Endothelial cell of umbilical vein (primary cell): ENCODE data around the gene KREMEN1. TPM values are rescaled to one million over a fixed set of nuclear protein-coding genes. Genes with fewer than 3 reads are reported as not detected.

Experiments
- BruUV-seq: library from RNA; stranded (reverse); fragments of 400-500 nt; replicated peaks from 2 replicates; lab custom pipeline; 2021; lab: Mats Ljungman, UMichigan
- CTCF ChIA-PET: fragments of 300-600, 350-600 bp; sonication (Branson Sonifier 250); formaldehyde crosslinking; loops from one replicate; lab custom pipeline; 2021; ENCODE audit warnings: antibody characterized with exemption, inconsistent platforms; lab: Charles Lee
- POLR2A ChIA-PET: fragments of 300-600, 350-600 bp; sonication (Branson Sonifier 250); formaldehyde crosslinking; loops from one replicate; lab custom pipeline; 2021; ENCODE audit warnings: antibody characterized with exemption, inconsistent platforms; lab: Charles Lee
- DNase-seq: peaks from one replicate; pipeline ENCODE4 v3.0.0-alpha.2; 2011; ENCODE audit warnings: low read depth, low spot score
- FAIRE-seq: peaks from 2 replicates; lab custom pipeline; 2011; peaks lifted over from hg19 to GRCh38; lab: Jason Lieb, UNC
- H2AFZ ChIP-seq: 2 replicates; pipeline ENCODE4 v1.6.0; 2012; ENCODE audit warnings: low read depth, low read length, control low read depth, inconsistent platforms
- H3K27ac ChIP-seq: 2 replicates; pipeline ENCODE4 v1.5.1; 2011; ENCODE audit warnings: low read depth, mild to moderate bottlenecking, control low read depth, low read length, moderate library complexity; ENCODE audit not compliant: insufficient read depth
- H3K27me3 ChIP-seq, 2 experiments: 2 replicates each; pipeline versions ENCODE4 v1.6.0 to v1.6.1; 2011; ENCODE audit warnings: low read length in 2 of 2, mixed read lengths in 1 of 2; ENCODE audit not compliant: control insufficient read depth in 2 of 2, insufficient read depth in 2 of 2
- H3K36me3 ChIP-seq, 2 experiments: 2 replicates in 1 of 2; 3 replicates in 1 of 2; pipeline ENCODE4 v1.5.1; 2011; ENCODE audit warnings: low read length in 2 of 2, mild to moderate bottlenecking in 1 of 2, moderate library complexity in 1 of 2; ENCODE audit not compliant: control insufficient read depth in 2 of 2, insufficient read depth in 2 of 2; ENCODE audit errors: extremely low read depth in 1 of 2
- H3K4me1 ChIP-seq: 3 replicates; pipeline ENCODE4 v1.5.1; 2011; ENCODE audit warnings: mild to moderate bottlenecking, low read length; ENCODE audit not compliant: control insufficient read depth, insufficient read depth; ENCODE audit errors: extremely low read depth
- H3K4me2 ChIP-seq: 2 replicates; pipeline ENCODE4 v1.6.1; 2011; ENCODE audit warnings: low read length, control low read depth, mixed read lengths; ENCODE audit not compliant: insufficient read depth
- H3K4me3 ChIP-seq, 3 experiments: fragments of 200-600 bp in 1 of 3; sonication (generic), shearing (Covaris generic) in 1 of 3; replicated peaks in 1 of 3; 2 replicates each; pipeline ENCODE4 v1.5.1; 2011 to 2016; ENCODE audit warnings: control low read depth in 3 of 3, low read length in 3 of 3, mild to moderate bottlenecking in 2 of 3, inconsistent platforms in 1 of 3, low read depth in 1 of 3, moderate library complexity in 1 of 3; ENCODE audit not compliant: insufficient read depth in 1 of 3
- H3K79me2 ChIP-seq: 2 replicates; pipeline ENCODE4 v1.6.0; 2012; ENCODE audit warnings: low read length, inconsistent platforms; ENCODE audit not compliant: control insufficient read depth, insufficient read depth
- H3K9ac ChIP-seq: replicated peaks from 2 replicates; pipeline ENCODE3; 2011; ENCODE audit warnings: low read length, control low read depth; ENCODE audit not compliant: insufficient read depth; ENCODE audit errors: extremely low read depth
- H3K9me1 ChIP-seq: replicated peaks from 3 replicates; pipeline ENCODE4 v1.6.0; 2011; ENCODE audit warnings: mild to moderate bottlenecking, low read length; ENCODE audit not compliant: control insufficient read depth, insufficient read depth; ENCODE audit errors: extremely low read depth
- H3K9me3 ChIP-seq: replicated peaks from 2 replicates; pipeline ENCODE4 v1.5.1; 2012; ENCODE audit warnings: low read length, inconsistent platforms; ENCODE audit not compliant: control insufficient read depth, insufficient read depth
- H4K20me1 ChIP-seq: replicated peaks from 2 replicates; pipeline ENCODE3; 2011; ENCODE audit warnings: mild to moderate bottlenecking, low read length; ENCODE audit not compliant: control insufficient read depth, insufficient read depth; ENCODE audit errors: extremely low read depth
- EZH2 ChIP-seq: IDR thresholded peaks from 2 replicates; pipeline ENCODE4 v1.6.1; 2012; ENCODE audit warnings: borderline replicate concordance, low read depth, mild to moderate bottlenecking, moderate library complexity, low read length, inconsistent platforms; ENCODE audit not compliant: severe bottlenecking
- FOS ChIP-seq: IDR thresholded peaks from 2 replicates; pipeline ENCODE4 v1.6.1; 2011; ENCODE audit warnings: mild to moderate bottlenecking, low read length, moderate library complexity, borderline replicate concordance; ENCODE audit not compliant: insufficient read depth
- GATA2 ChIP-seq: IDR thresholded peaks from 2 replicates; pipeline ENCODE4 v1.7.0; 2011; ENCODE audit warnings: low read depth, mild to moderate bottlenecking, moderate library complexity, mixed read lengths, low read length; ENCODE audit not compliant: insufficient read length, insufficient read depth
- JUN ChIP-seq: IDR thresholded peaks from 2 replicates; pipeline ENCODE4 v1.6.1; 2011; ENCODE audit warnings: borderline replicate concordance, low read depth; ENCODE audit not compliant: insufficient read length, insufficient read depth
- MAX ChIP-seq: IDR thresholded peaks from 2 replicates; pipeline ENCODE4 v1.6.1; 2011; ENCODE audit not compliant: insufficient read depth, insufficient read length
- MYC ChIP-seq: IDR thresholded peaks from one replicate; pipeline ENCODE4 v1.6.1; 2011; ENCODE audit warnings: mild to moderate bottlenecking, low read depth, low read length
- POLR2A ChIP-seq: IDR thresholded peaks from 2 replicates; pipeline ENCODE4 v1.6.1; 2012; ENCODE audit warnings: low read depth, mild to moderate bottlenecking, control low read depth, low read length
- POLR2AphosphoS5 ChIP-seq: IDR thresholded peaks from 2 replicates; pipeline ENCODE4 v1.6.1; 2012; ENCODE audit warnings: low read depth, mild to moderate bottlenecking, control low read depth, low read length, moderate library complexity; ENCODE audit not compliant: insufficient read depth
- dilution Hi-C: fragments of 300-500 bp; cut with MboI; formaldehyde crosslinking; loops from one replicate; pipeline ENCODE4 v1.15.0; 2019; ENCODE audit warnings: low sequenced_read_pairs; ENCODE audit not compliant: extremely low pct_ligation_motif_present
- intact Hi-C: fragments of 100-400 bp; cut with micrococcal nuclease; formaldehyde crosslinking; loops from one replicate; pipeline ENCODE4 v1.10.0; 2022
- polyA plus RNA-seq, 4 experiments: library from polyadenylated mRNA; depleted of rRNA in 3 of 4; stranded (reverse) in 3 of 4; unstranded in 1 of 4; fragments of >200 nt; gene quantifications; 2 replicates each; pipeline versions ENCODE4 v1.2.1 to v1.2.3, GENCODE V29; 2011 to 2012; ENCODE audit warnings: missing spikeins in 1 of 4
- total RNA-seq: library from RNA; stranded (reverse); gene quantifications from 2 replicates; pipeline ENCODE4 v1.2.3, GENCODE V29; 2021
- TF ChIP-seq, protein P1 (sequence below), 2 donors: IDR thresholded peaks; 1 replicate in 1 of 2; 2 replicates in 1 of 2; pipeline ENCODE4 v1.5.1; 2011; ENCODE audit warnings: low read length in 2 of 2, mild to moderate bottlenecking in 2 of 2, moderate library complexity in 2 of 2, control low read depth in 1 of 2, inconsistent platforms in 1 of 2, low read depth in 1 of 2; ENCODE audit not compliant: insufficient read depth in 1 of 2; ENCODE audit errors: extremely low read depth in 1 of 2

Gene KREMEN1
- total and polyA plus RNA-seq, 2 donors (not counting 3 experiments of a cell fraction or from before 2014, with no cell fraction given): 0.58 to 1.1 TPM

GRCh38 chr22:29207562-29208501 is 135.0 kb downstream of the KREMEN1 start:
- H3K9me3 ChIP-seq: no peaks in the 10 kb centered on the region
- H3K4me2 ChIP-seq: no peak overlapping the region
- CTCF ChIA-PET: interaction anchor here (1.3 to 2.3 kb wide), 2 partner anchors 38 to 40 kb away, joined by 3 to 6 read pairs; no protein-coding TSS in a partner anchor
- no peak for TF ChIP-seq FOS
- TF ChIP-seq POLR2A: no peak
- H3K4me3 ChIP-seq: no peak overlapping the region
- H2AFZ ChIP-seq: no peak overlapping the region
- H3K9ac ChIP-seq: no peak overlapping the region
- peaks cover 2% of the 10 kb centered on the region for H3K4me1 ChIP-seq
- no peaks in the 10 kb centered on the region for H3K79me2 ChIP-seq
- dilution Hi-C loops (no loop called here), intact Hi-C loops (loop anchor here (2.0 kb wide), 1 partner anchor 37 kb away; no protein-coding TSS in a partner anchor)
- no TSS peak for BruUV-seq
- H3K27me3 ChIP-seq: peaks cover 0 to 9% of the 10 kb centered on the region in 2 experiments
- no peak overlapping the region for H3K27ac ChIP-seq
- POLR2A ChIA-PET: no interaction called here
- no peaks in the 10 kb centered on the region for H3K9me1 ChIP-seq
- no peak for FAIRE-seq
- no peak for DNase-seq
- no peaks in the 10 kb centered on the region for H3K36me3 ChIP-seq
- H4K20me1 ChIP-seq: no peaks in the 10 kb centered on the region

GRCh38 chr22:29208502-29208862 is 135.6 kb downstream of the KREMEN1 start:
- POLR2A ChIA-PET: no interaction called here
- H3K36me3 ChIP-seq: no peaks in the 10 kb centered on the region
- no peak for DNase-seq

More at GRCh38 chr22:29208502-29208862, 135.6 kb downstream of the KREMEN1 start:
- CTCF ChIA-PET: interaction anchor here (0.6 to 2.3 kb wide), 3 partner anchors 11 to 54 kb away, joined by 3 to 6 read pairs (median 3); no protein-coding TSS in a partner anchor
- H2AFZ ChIP-seq: no peak overlapping the region
- H3K4me1 ChIP-seq: peaks cover 2% of the 10 kb centered on the region
- H3K4me2 ChIP-seq: no peak overlapping the region
- H3K27me3 ChIP-seq: peaks cover 0 to 9% of the 10 kb centered on the region in 2 experiments
- no TSS peak for BruUV-seq
- no peak for FAIRE-seq
- dilution Hi-C loops (no loop called here), intact Hi-C loops (no loop called here)
- H3K4me3 ChIP-seq: no peak overlapping the region
- H4K20me1 ChIP-seq: no peaks in the 10 kb centered on the region
- no peaks in the 10 kb centered on the region for H3K9me1 ChIP-seq
- TF ChIP-seq, protein P1, sequence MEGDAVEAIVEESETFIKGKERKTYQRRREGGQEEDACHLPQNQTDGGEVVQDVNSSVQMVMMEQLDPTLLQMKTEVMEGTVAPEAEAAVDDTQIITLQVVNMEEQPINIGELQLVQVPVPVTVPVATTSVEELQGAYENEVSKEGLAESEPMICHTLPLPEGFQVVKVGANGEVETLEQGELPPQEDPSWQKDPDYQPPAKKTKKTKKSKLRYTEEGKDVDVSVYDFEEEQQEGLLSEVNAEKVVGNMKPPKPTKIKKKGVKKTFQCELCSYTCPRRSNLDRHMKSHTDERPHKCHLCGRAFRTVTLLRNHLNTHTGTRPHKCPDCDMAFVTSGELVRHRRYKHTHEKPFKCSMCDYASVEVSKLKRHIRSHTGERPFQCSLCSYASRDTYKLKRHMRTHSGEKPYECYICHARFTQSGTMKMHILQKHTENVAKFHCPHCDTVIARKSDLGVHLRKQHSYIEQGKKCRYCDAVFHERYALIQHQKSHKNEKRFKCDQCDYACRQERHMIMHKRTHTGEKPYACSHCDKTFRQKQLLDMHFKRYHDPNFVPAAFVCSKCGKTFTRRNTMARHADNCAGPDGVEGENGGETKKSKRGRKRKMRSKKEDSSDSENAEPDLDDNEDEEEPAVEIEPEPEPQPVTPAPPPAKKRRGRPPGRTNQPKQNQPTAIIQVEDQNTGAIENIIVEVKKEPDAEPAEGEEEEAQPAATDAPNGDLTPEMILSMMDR (IDR thresholded peaks at IDR 0.05; ENCODE audit: extremely low read depth in 1 of 2, insufficient read depth in 1 of 2, low read depth in 1 of 2, low read length in 2 of 2): no peak
- TF ChIP-seq POLR2AphosphoS5: no peak
- no peak for TF ChIP-seq GATA2
- TF ChIP-seq POLR2A: no peak
- no peak for TF ChIP-seq MYC
- TF ChIP-seq MAX: no peak
- TF ChIP-seq JUN: no peak
- TF ChIP-seq FOS: no peak
- no peak for TF ChIP-seq EZH2
- H3K79me2 ChIP-seq: no peaks in the 10 kb centered on the region
- H3K9me3 ChIP-seq: no peaks in the 10 kb centered on the region
- H3K27ac ChIP-seq: no peak overlapping the region
- no peak overlapping the region for H3K9ac ChIP-seq
